Adipocyte (in vitro differentiated cells): ENCODE results near the gene YAP1.

Source experiments
- DNase-seq: peaks from one replicate; pipeline ENCODE4 v3.0.0-alpha.2; 2015; ENCODE audit warnings: low read depth
- H3K27me3 ChIP-seq: replicated peaks from 2 replicates; pipeline ENCODE4 v1.7.0; 2013; ENCODE audit warnings: mild to moderate bottlenecking, low read length, moderate library complexity; ENCODE audit not compliant: control insufficient read depth, insufficient read depth
- H3K36me3 ChIP-seq: 2 replicates; pipeline ENCODE4 v1.7.0; 2013; ENCODE audit warnings: low read length, mild to moderate bottlenecking, moderate library complexity; ENCODE audit not compliant: control insufficient read depth, insufficient read depth, severe bottlenecking
- H3K4me1 ChIP-seq: 2 replicates; pipeline ENCODE4 v1.7.0; 2013; ENCODE audit warnings: mild to moderate bottlenecking, low read length, moderate library complexity; ENCODE audit not compliant: control insufficient read depth, insufficient read depth
- H3K4me3 ChIP-seq: 2 replicates; pipeline ENCODE4 v1.7.0; 2013; ENCODE audit warnings: mild to moderate bottlenecking, low read length, moderate library complexity
- H3K9ac ChIP-seq: 2 replicates; pipeline ENCODE4 v1.7.0; 2013; ENCODE audit warnings: mild to moderate bottlenecking, low read length, moderate library complexity
- H3K9me3 ChIP-seq: 2 replicates; pipeline ENCODE4 v1.7.0; 2013; ENCODE audit warnings: mild to moderate bottlenecking, low read length, moderate library complexity; ENCODE audit not compliant: control insufficient read depth

The YAP1 gene

GRCh38 chr11:102097186-102097585 lies 13.1 kb upstream of the YAP1 start:
- Histone ChIP-seq H3K9me3 (no peaks in the 10 kb centered on the region), H3K4me3 (no peak overlapping the region), H3K4me1 (no peaks in the 10 kb centered on the region), H3K9ac (no peak overlapping the region), H3K36me3 (no peaks in the 10 kb centered on the region), H3K27me3 (no peaks in the 10 kb centered on the region)
- no peak for DNase-seq

- DNase-seq, result no peak
- H3K4me1 ChIP-seq, result no peaks in the 10 kb centered on the region
- H3K36me3 ChIP-seq, result no peaks in the 10 kb centered on the region
- H3K9me3 ChIP-seq, result no peaks in the 10 kb centered on the region
- no peaks in the 10 kb centered on the region for H3K27me3 ChIP-seq
- no peak overlapping the region for H3K9ac ChIP-seq
- H3K4me3 ChIP-seq, result no peak overlapping the region
Observed at GRCh38 chr11:102099755-102100154, 10.5 kb upstream of the YAP1 start.

GRCh38 chr11:102108734-102109440 lies 1.4 kb upstream of the YAP1 start:
- Histone ChIP-seq H3K27me3 (no peaks in the 10 kb centered on the region), H3K4me3 (peak overlapping the region; percentile 96), H3K4me1 (peaks cover 13% of the 10 kb centered on the region), H3K9ac (peak overlapping the region; percentile 98), H3K9me3 (no peaks in the 10 kb centered on the region), H3K36me3 (no peaks in the 10 kb centered on the region)
- no peak for DNase-seq

GRCh38 chr11:102110761-102111010 lies 439 bp downstream of the YAP1 start:
- peaks cover 15% of the 10 kb centered on the region for H3K36me3 ChIP-seq
- DNase-seq, result no peak
- H3K27me3 ChIP-seq, result no peaks in the 10 kb centered on the region
- peak overlapping the region; percentile 98 for H3K9ac ChIP-seq
- peak overlapping the region; percentile 96 for H3K4me3 ChIP-seq
- no peaks in the 10 kb centered on the region for H3K9me3 ChIP-seq
- H3K4me1 ChIP-seq, result peaks cover 31% of the 10 kb centered on the region

- Histone ChIP-seq H3K9me3 (no peaks in the 10 kb centered on the region), H3K4me1 (peaks cover 36% of the 10 kb centered on the region), H3K9ac (peak overlapping the region; percentile 98), H3K27me3 (no peaks in the 10 kb centered on the region), H3K36me3 (peaks cover 20% of the 10 kb centered on the region), H3K4me3 (peak overlapping the region; percentile 96)
- peak; percentile 95 for DNase-seq
Observed at GRCh38 chr11:102111011-102111786, 952 bp downstream of the YAP1 start.

- peaks cover 42% of the 10 kb centered on the region for H3K4me1 ChIP-seq
- H3K9ac ChIP-seq, result peak overlapping the region; percentile 98
- H3K4me3 ChIP-seq, result peak overlapping the region; percentile 96
- no peaks in the 10 kb centered on the region for H3K27me3 ChIP-seq
- DNase-seq, result peak; percentile 84
- no peaks in the 10 kb centered on the region for H3K9me3 ChIP-seq
- H3K36me3 ChIP-seq, result peaks cover 27% of the 10 kb centered on the region
Observed at GRCh38 chr11:102111787-102112508, 1.7 kb downstream of the YAP1 start.

- DNase-seq, result peak; percentile 60
- Histone ChIP-seq H3K4me1 (peaks cover 48% of the 10 kb centered on the region), H3K9ac (peak overlapping the region; percentile 98), H3K27me3 (no peaks in the 10 kb centered on the region), H3K36me3 (peaks cover 28% of the 10 kb centered on the region), H3K9me3 (no peaks in the 10 kb centered on the region), H3K4me3 (peak overlapping the region; percentile 96)
Observed at GRCh38 chr11:102112509-102112821, 2.2 kb downstream of the YAP1 start.

GRCh38 chr11:102114032-102114431 lies 3.8 kb downstream of the YAP1 start:
- Histone ChIP-seq H3K9ac (peak overlapping the region; percentile 44), H3K4me3 (peak overlapping the region; percentile 96), H3K27me3 (no peaks in the 10 kb centered on the region), H3K4me1 (peaks cover 59% of the 10 kb centered on the region), H3K36me3 (peaks cover 28% of the 10 kb centered on the region), H3K9me3 (no peaks in the 10 kb centered on the region)
- DNase-seq, result peak; percentile 19

- Histone ChIP-seq H3K27me3 (no peaks in the 10 kb centered on the region), H3K4me1 (peaks cover 69% of the 10 kb centered on the region), H3K4me3 (peak overlapping the region; percentile 29)
Observed at GRCh38 chr11:102115557-102115956, 5.3 kb downstream of the YAP1 start.

GRCh38 chr11:102116453-102117205 lies 6.4 kb downstream of the YAP1 start:
- Histone ChIP-seq H3K36me3 (peaks cover 28% of the 10 kb centered on the region), H3K27me3 (no peaks in the 10 kb centered on the region), H3K9ac (no peak overlapping the region), H3K4me3 (peak overlapping the region; percentile 37), H3K4me1 (peaks cover 80% of the 10 kb centered on the region), H3K9me3 (no peaks in the 10 kb centered on the region)
- peak; percentile 52 for DNase-seq

More at GRCh38 chr11:102115557-102115956, 5.3 kb downstream of the YAP1 start:
- Histone ChIP-seq H3K36me3 (peaks cover 28% of the 10 kb centered on the region), H3K9ac (no peak overlapping the region), H3K9me3 (no peaks in the 10 kb centered on the region)
- DNase-seq, result peak; percentile 75
